ENCODE measurements around the gene CXCR6.

GRCh38 chr3:45955017-45955647, 11.9 kb downstream of the CXCR6 start:
- TF ChIP-seq POLR2A (IDR thresholded peaks at IDR 0.05), result no peak
- no peak for TF ChIP-seq CTCF (IDR thresholded peaks at IDR 0.05)

Data from Peyer's patch (tissue), 4 donors.